Pancreas (tissue), 10 donors: Measurements from ENCODE around the gene SIGLEC8. TPM values are rescaled to one million over a fixed set of nuclear protein-coding genes. Genes with fewer than 3 reads are reported as not detected.
"Not testable (repeated sequence)": the region's sequence is repeated elsewhere in the genome, so short reads cannot be mapped to it uniquely, and the experiment has no call there.

Experiments used
- ATAC-seq, 4 donors: fragments of 200-7000 bp; cut with Tn5 transposase; one replicate each; pipeline versions ENCODE4 v1.8.0 to v1.9.1; 2020; ENCODE audit warnings: mild to moderate bottlenecking in 4 of 4, moderate library complexity in 4 of 4
- DNase-seq, 6 donors: peaks; one replicate each; pipeline ENCODE4 v3.0.0-alpha.2; 2020
- FAIRE-seq: peaks from 2 replicates; lab custom pipeline; 2012; peaks lifted over from hg19 to GRCh38; lab: Jason Lieb, UNC
- H3K27ac ChIP-seq, 4 donors: fragments of 200-600 bp; sonication (generic); 1 replicate in 3 of 4; 2 replicates in 1 of 4; pipeline versions ENCODE4 v1.5.0 to v1.8.0; 2020
- H3K27me3 ChIP-seq, 4 donors: fragments of 200-600 bp; one replicate each; pipeline ENCODE4 v1.8.0; 2021
- H3K36me3 ChIP-seq, 3 donors: fragments of 200-600 bp; sonication (generic) in 1 of 3; one replicate each; pipeline versions ENCODE4 v1.5.0 to v1.8.0; 2020 to 2021
- H3K4me1 ChIP-seq, 3 donors: fragments of 200-600 bp; one replicate each; pipeline ENCODE4 v1.8.0; 2021
- H3K4me3 ChIP-seq, 4 donors: fragments of 200-600 bp; sonication (generic) in 2 of 4; one replicate each; pipeline versions ENCODE4 v1.5.0 to v1.8.0; 2020 to 2021
- H3K9me3 ChIP-seq, 4 donors: fragments of 200-600 bp; one replicate each; pipeline ENCODE4 v1.8.0; 2021
- CTCF ChIP-seq, 4 donors: fragments of 200-600 bp; sonication (generic) in 3 of 4; IDR thresholded peaks; one replicate each; pipeline versions ENCODE4 v1.5.0 to v1.8.0; 2021; ENCODE audit warnings: antibody characterized with exemption in 4 of 4
- WGBS, 2 donors: extraction: QIAGEN DNeasy Blood & Tissue Kit; methylation state at CpG; one replicate each; pipeline ENCODE4 v1.1.7; 2013; 5-methylcytosine and 5-hydroxymethylcytosine counted together
- intact Hi-C, 3 donors: fragments of 100-400 bp; cut with DNase I; formaldehyde crosslinking; loops; one replicate each; pipeline versions ENCODE4 v1.11.1 to v1.14.2; 2022
- polyA plus RNA-seq, 2 donors: library from polyadenylated mRNA; stranded (reverse); fragments of 200-250 nt; gene quantifications; one replicate each; pipeline ENCODE4 v1.2.3, GENCODE V29; 2013
- total RNA-seq, 6 donors: library from RNA; stranded (reverse); fragmentation: NEBNext Ultra II Directional in 4 of 6; extraction: Animal tissue kit (Norgen Biotek cat#: 25700) in 4 of 6; gene quantifications; one replicate each; pipeline versions ENCODE4 v1.2.1 to v1.2.4, GENCODE V29; 2021 to 2023
- donor health status: healthy with polysubstance abuse.
- donor health status: DM: no; HTN: no; CAD: no; lungs with moderate emphysema.
- donor health status: DM: no; HTN: no; CAD: no.
- donor health status: control.
- donor health status: control.
- donor health status: Bipolar disorder and iron deficiency.
- donor health status: DM: yes; HTN: yes; CAD: no.
- donor health status: DM: no; HTN: no; CAD: no.
- donor health status: DM: no; HTN: no; CAD: no.
- donor health status: DM: yes; HTN: yes; CAD: no.

Gene SIGLEC8
- total and polyA plus RNA-seq, 8 donors, result 0.07 to 3.8 (median 0.20) TPM; not detected in 2

- no peaks in the 10 kb centered on the region for H3K9me3 ChIP-seq
- FAIRE-seq (no peak), ATAC-seq (no peak), DNase-seq (no peak)
- TF ChIP-seq CTCF (IDR thresholded peaks at IDR 0.05), result no peak
- H3K4me3 ChIP-seq, result no peak overlapping the region
- intact Hi-C loops, result loop anchor here in 2 of 3 donors (10.0 kb wide), 1 partner anchor 185 kb away; no protein-coding TSS in a partner anchor
- H3K4me1 ChIP-seq, result no peaks in the 10 kb centered on the region
- peaks cover 0 to 11% (median 0%) of the 10 kb centered on the region in 4 donors for H3K27me3 ChIP-seq
- H3K27ac ChIP-seq, result no peak overlapping the region
- 27 to 42% methylated on average over 1 of the region's 1 CpG for WGBS, 2 donors
- H3K36me3 ChIP-seq, result no peaks in the 10 kb centered on the region
These were observed 11.4 kb upstream of the SIGLEC8 start for GRCh38 chr19:51469629-51470028.

- DNase-seq, result no peak
- Histone ChIP-seq H3K9me3 (no peaks in the 10 kb centered on the region), H3K4me3 (no peak overlapping the region), H3K27me3 (peaks cover 0 to 11% (median 0%) of the 10 kb centered on the region in 4 donors), H3K36me3 (no peaks in the 10 kb centered on the region), H3K4me1 (no peaks in the 10 kb centered on the region), H3K27ac (no peak overlapping the region)
- no peak for TF ChIP-seq CTCF (IDR thresholded peaks at IDR 0.05)
- 23 to 43% methylated on average over 4 of the region's 4 CpGs for WGBS, 2 donors
- no peak for ATAC-seq
- FAIRE-seq, result no peak
- intact Hi-C loops, result no loop called here
These were observed 10.9 kb upstream of the SIGLEC8 start for GRCh38 chr19:51469162-51469561.

- H3K36me3 ChIP-seq, result no peaks in the 10 kb centered on the region
- 44 to 45% methylated on average over 2 of the region's 2 CpGs for WGBS, 2 donors
- no peak overlapping the region for H3K27ac ChIP-seq
- H3K4me1 ChIP-seq, result no peaks in the 10 kb centered on the region
- H3K9me3 ChIP-seq, result no peaks in the 10 kb centered on the region
- TF ChIP-seq CTCF (IDR thresholded peaks at IDR 0.05), result no peak
- no peak for DNase-seq
- H3K27me3 ChIP-seq, result peaks cover 0 to 11% (median 0%) of the 10 kb centered on the region in 4 donors
- no peak for FAIRE-seq
- ATAC-seq, result no peak
- no peak overlapping the region for H3K4me3 ChIP-seq
- intact Hi-C loops, result no loop called here
These were observed 10.3 kb upstream of the SIGLEC8 start for GRCh38 chr19:51468545-51468920.

GRCh38 chr19:51467864-51468544 is 9.8 kb upstream of the SIGLEC8 start:
- DNase-seq (no peak), ATAC-seq (no peak), FAIRE-seq (no peak)
- H3K27me3 ChIP-seq, result peaks cover 0 to 11% (median 0%) of the 10 kb centered on the region in 4 donors
- no peaks in the 10 kb centered on the region for H3K36me3 ChIP-seq
- no peaks in the 10 kb centered on the region for H3K4me1 ChIP-seq
- WGBS, 2 donors, result 40 to 62% methylated on average over 4 of the region's 4 CpGs
- H3K9me3 ChIP-seq, result no peaks in the 10 kb centered on the region
- intact Hi-C loops, result no loop called here
- no peak overlapping the region for H3K27ac ChIP-seq
- TF ChIP-seq CTCF (IDR thresholded peaks at IDR 0.05), result no peak
- H3K4me3 ChIP-seq, result no peak overlapping the region

GRCh38 chr19:51466723-51467122 is 8.5 kb upstream of the SIGLEC8 start:
- no peak overlapping the region for H3K27ac ChIP-seq
- no peaks in the 10 kb centered on the region for H3K9me3 ChIP-seq
- H3K4me1 ChIP-seq, result no peaks in the 10 kb centered on the region
- no peak for ATAC-seq
- peaks cover 0 to 11% (median 0%) of the 10 kb centered on the region in 4 donors for H3K27me3 ChIP-seq
- no peak for DNase-seq
- WGBS, 2 donors, result 34 to 42% methylated on average over 3 of the region's 3 CpGs
- intact Hi-C loops, result no loop called here
- FAIRE-seq, result no peak
- no peak for TF ChIP-seq CTCF (IDR thresholded peaks at IDR 0.05)
- no peak overlapping the region for H3K4me3 ChIP-seq
- no peaks in the 10 kb centered on the region for H3K36me3 ChIP-seq

- H3K27ac ChIP-seq, intact Hi-C loops, DNase-seq, H3K9me3 ChIP-seq, FAIRE-seq, H3K36me3 ChIP-seq, H3K4me3 ChIP-seq, H3K4me1 ChIP-seq: not testable (repeated sequence)
- H3K27me3 ChIP-seq, result peaks cover 0 to 11% (median 0%) of the 10 kb centered on the region in 4 donors
- WGBS, 2 donors, result 29 to 34% methylated on average over 13 to 15 of the region's 33 CpGs
- peak in 1 of 4 donors; percentile 59 for ATAC-seq
These were observed 5.8 kb upstream of the SIGLEC8 start for GRCh38 chr19:51463976-51464581.
